WTC11 (cell line): ENCODE results near the gene ZNF506. TPM values are rescaled to one million over a fixed set of nuclear protein-coding genes. Genes with fewer than 3 reads are reported as not detected.

Experiments used
- ATAC-seq: fragments of 200-7000 bp; cut with Tn5 transposase; 2 replicates; pipeline ENCODE4 v1.10.0; 2021; ENCODE audit warnings: mild to moderate bottlenecking, moderate library complexity
- CTCF ChIA-PET: fragments of 300-600 bp; sonication (Branson Sonifier 250); formaldehyde crosslinking; loops from one replicate; lab custom pipeline; 2021; ENCODE audit warnings: antibody characterized with exemption; lab: Charles Lee
- POLR2A ChIA-PET: fragments of 350-600 bp; sonication (Branson Sonifier 250); formaldehyde crosslinking; loops from one replicate; lab custom pipeline; 2021; ENCODE audit warnings: antibody characterized with exemption; lab: Charles Lee
- DNase-seq: peaks from one replicate; pipeline ENCODE4 v3.0.0; 2021; ENCODE audit warnings: low spot score
- H3K27ac Mint-ChIP-seq: 2 replicates; pipeline ENCODE4 v1.8.0; 2021; ENCODE audit warnings: mixed read lengths
- H3K27me3 Mint-ChIP-seq: 2 replicates; pipeline ENCODE4 v1.8.0; 2021; ENCODE audit warnings: low read depth, mild to moderate bottlenecking, moderate library complexity, mixed read lengths
- H3K36me3 Mint-ChIP-seq: 2 replicates; pipeline ENCODE4 v1.8.0; 2021; ENCODE audit warnings: mixed read lengths
- H3K4me1 Mint-ChIP-seq: 2 replicates; pipeline ENCODE4 v1.8.0; 2022; ENCODE audit warnings: mixed read lengths
- H3K4me3 Mint-ChIP-seq: 2 replicates; pipeline ENCODE4 v1.8.0; 2021; ENCODE audit warnings: mild to moderate bottlenecking, moderate library complexity, mixed read lengths
- H3K9me3 Mint-ChIP-seq: 2 replicates; pipeline ENCODE4 v1.8.0; 2021; ENCODE audit warnings: mixed read lengths
- CTCF ChIP-seq: fragments of 200-600 bp; IDR thresholded peaks from 2 replicates; pipeline ENCODE4 v1.8.0; 2022; ENCODE audit warnings: antibody characterized with exemption
- ELF4 ChIP-seq: sonication (generic); formaldehyde crosslinking; IDR thresholded peaks from 2 replicates; pipeline ENCODE4 v1.8.1; 2022; ENCODE audit warnings: low read depth, mild to moderate bottlenecking, moderate library complexity, missing genetic modification reagents
- FOXJ3 ChIP-seq: sonication (generic); formaldehyde crosslinking; IDR thresholded peaks from 2 replicates; pipeline ENCODE4 v1.9.0; 2021; ENCODE audit warnings: missing genetic modification reagents, mild to moderate bottlenecking, borderline replicate concordance
- FOXK1 ChIP-seq: sonication (generic); formaldehyde crosslinking; IDR thresholded peaks from 2 replicates; pipeline ENCODE4 v1.8.0; 2022; ENCODE audit warnings: mild to moderate bottlenecking, moderate library complexity, missing genetic modification reagents
- GRHL2 ChIP-seq: fragments of 250-450 bp; sonication (Bioruptor Pico); IDR thresholded peaks from 2 replicates; pipeline ENCODE4 v1.8.0; 2022; ENCODE audit warnings: mild to moderate bottlenecking, moderate library complexity; ENCODE audit not compliant: insufficient replicate concordance, severe bottlenecking
- GTF2I ChIP-seq: fragments of 250-450 bp; sonication (Bioruptor Pico); conservative IDR thresholded peaks from 2 replicates; pipeline ENCODE4 v1.4.0; 2021; ENCODE audit warnings: mild to moderate bottlenecking
- HMGA2 ChIP-seq: fragments of 250-450 bp; sonication (Bioruptor Pico); IDR thresholded peaks from 2 replicates; pipeline ENCODE4 v1.4.0; 2021; ENCODE audit warnings: mild to moderate bottlenecking, moderate library complexity
- MXD4 ChIP-seq: fragments of 250-450 bp; sonication (Bioruptor Pico); IDR thresholded peaks from 2 replicates; pipeline ENCODE4 v1.8.0; 2021; ENCODE audit warnings: mild to moderate bottlenecking, moderate library complexity, borderline replicate concordance
- RELA ChIP-seq: sonication (generic); formaldehyde crosslinking; IDR thresholded peaks from 2 replicates; pipeline ENCODE4 v1.8.1; 2022; ENCODE audit warnings: missing genetic modification reagents, mild to moderate bottlenecking, borderline replicate concordance
- SMAD3 ChIP-seq: sonication (generic); formaldehyde crosslinking; IDR thresholded peaks from 2 replicates; pipeline ENCODE4 v1.8.0; 2022; ENCODE audit warnings: missing genetic modification reagents, mild to moderate bottlenecking, borderline replicate concordance
- TCF7 ChIP-seq: sonication (generic); formaldehyde crosslinking; IDR thresholded peaks from 2 replicates; pipeline ENCODE4 v1.8.0; 2022; ENCODE audit warnings: mild to moderate bottlenecking, low read depth, missing genetic modification reagents, moderate library complexity
- ZNF532 ChIP-seq: fragments of 250-450 bp; sonication (Bioruptor Pico); IDR thresholded peaks from 2 replicates; pipeline ENCODE4 v1.9.0; 2021; ENCODE audit warnings: mild to moderate bottlenecking, borderline replicate concordance
- total RNA-seq: library from RNA; stranded (reverse); gene quantifications from 3 replicates; pipeline ENCODE4 v1.2.3, GENCODE V29; 2021
- TF ChIP-seq, protein P1 (sequence below): sonication (generic); formaldehyde crosslinking; IDR thresholded peaks from 2 replicates; pipeline ENCODE4 v1.8.1; 2023; ENCODE audit warnings: mild to moderate bottlenecking, moderate library complexity, missing genetic modification reagents

The ZNF506 gene
- total RNA-seq, 1 experiment from 2014 or later = 20.8 TPM

DNA sequence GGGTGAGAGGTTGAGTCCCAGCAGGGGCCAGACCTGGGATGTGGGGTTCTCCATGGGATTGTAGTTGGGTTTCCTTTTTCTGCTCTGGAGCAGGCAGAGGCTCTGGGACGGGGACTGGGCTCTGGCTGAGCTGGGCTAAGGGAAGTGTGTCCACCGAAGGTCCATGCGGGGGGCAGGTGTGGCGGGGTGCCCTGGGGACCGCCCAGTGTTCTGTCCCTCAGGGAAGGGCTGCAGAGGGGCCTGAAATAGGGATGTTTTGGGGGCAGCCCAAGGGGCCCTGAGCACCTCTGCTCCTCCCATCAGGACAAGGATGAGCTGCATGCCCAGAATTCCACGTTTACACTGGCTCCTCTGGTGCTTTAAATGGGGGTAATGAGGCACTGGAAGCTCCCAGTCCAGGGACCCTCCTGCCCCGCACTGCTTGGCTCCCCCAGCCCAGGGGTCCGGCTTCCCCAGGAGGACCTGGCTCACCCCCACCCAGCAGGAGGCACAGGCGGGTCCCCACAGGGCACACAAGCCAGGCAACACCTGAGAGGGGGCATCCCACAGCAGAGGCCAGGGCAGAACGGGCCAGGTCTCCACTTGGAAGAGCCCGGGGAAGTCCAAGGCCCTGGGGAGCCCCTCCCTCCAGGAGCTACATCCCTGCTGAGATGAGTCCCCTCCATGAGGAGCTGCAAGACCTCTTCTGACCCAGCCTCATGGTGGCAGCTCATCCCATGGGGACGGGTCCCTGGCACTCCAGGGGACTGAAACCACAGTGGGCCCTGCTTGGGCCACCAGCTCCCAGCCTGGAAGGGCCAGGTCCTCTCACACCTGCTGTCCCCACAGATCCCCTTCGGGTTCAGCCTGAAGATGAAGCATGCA lies 74.0 kb downstream of the ZNF506 start:
- Mint-ChIP-seq H3K9me3 (0 out of 2 replicates have a peak, but pooled peaks cover 3% of the 10 kb centered on the region), H3K27ac (no peak overlapping the region), H3K27me3 (peaks cover 17% of the 10 kb centered on the region), H3K36me3 (no peaks in the 10 kb centered on the region), H3K4me1 (no peaks in the 10 kb centered on the region), H3K4me3 (no peak overlapping the region)
- DNase-seq = no peak
- ATAC-seq = no peak
- TF ChIP-seq, protein P1, sequence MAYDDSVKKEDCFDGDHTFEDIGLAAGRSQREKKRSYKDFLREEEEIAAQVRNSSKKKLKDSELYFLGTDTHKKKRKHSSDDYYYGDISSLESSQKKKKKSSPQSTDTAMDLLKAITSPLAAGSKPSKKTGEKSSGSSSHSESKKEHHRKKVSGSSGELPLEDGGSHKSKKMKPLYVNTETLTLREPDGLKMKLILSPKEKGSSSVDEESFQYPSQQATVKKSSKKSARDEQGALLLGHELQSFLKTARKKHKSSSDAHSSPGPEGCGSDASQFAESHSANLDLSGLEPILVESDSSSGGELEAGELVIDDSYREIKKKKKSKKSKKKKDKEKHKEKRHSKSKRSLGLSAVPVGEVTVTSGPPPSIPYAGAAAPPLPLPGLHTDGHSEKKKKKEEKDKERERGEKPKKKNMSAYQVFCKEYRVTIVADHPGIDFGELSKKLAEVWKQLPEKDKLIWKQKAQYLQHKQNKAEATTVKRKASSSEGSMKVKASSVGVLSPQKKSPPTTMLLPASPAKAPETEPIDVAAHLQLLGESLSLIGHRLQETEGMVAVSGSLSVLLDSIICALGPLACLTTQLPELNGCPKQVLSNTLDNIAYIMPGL = no peak
- TF ChIP-seq FOXJ3 (CRISPR knock-in tag) (no peak), FOXK1 (CRISPR knock-in tag) (no peak), MXD4 (CRISPR knock-in tag) (no peak)
- ChIA-PET POLR2A (interaction anchor here (0.8 kb wide), 1 partner anchor 14 kb away, joined by 6 read pairs; the partner anchor contains the start of gene ZNF14), CTCF (interaction anchor here (1.7 kb wide), 1 partner anchor 15 kb away, joined by 11 read pairs; the partner anchor contains the start of gene ZNF14)

- ChIA-PET CTCF (interaction anchor here (0.8 to 1.7 kb wide), 6 partner anchors 11 to 214 kb away, joined by 3 to 11 read pairs (median 4); partner anchors contain the start of gene ZNF14), POLR2A (no interaction called here)
- DNase-seq (peak; percentile 43), ATAC-seq (peak; percentile 77)
- H3K4me1 Mint-ChIP-seq = no peaks in the 10 kb centered on the region
- no peak overlapping the region for H3K27ac Mint-ChIP-seq
- no peak for TF ChIP-seq HMGA2 (CRISPR knock-in tag)
- TF ChIP-seq CTCF = 0 out of 2 replicates have a peak, but pooled peaks have one; percentile 24
- no peaks in the 10 kb centered on the region for H3K36me3 Mint-ChIP-seq
- no peak overlapping the region for H3K4me3 Mint-ChIP-seq
- 0 out of 2 replicates have a peak, but pooled peaks cover 3% of the 10 kb centered on the region for H3K9me3 Mint-ChIP-seq
- peaks cover 17% of the 10 kb centered on the region for H3K27me3 Mint-ChIP-seq
These were observed 75.0 kb downstream of the ZNF506 start for GRCh38 chr19:19746286-19747213.

DNA sequence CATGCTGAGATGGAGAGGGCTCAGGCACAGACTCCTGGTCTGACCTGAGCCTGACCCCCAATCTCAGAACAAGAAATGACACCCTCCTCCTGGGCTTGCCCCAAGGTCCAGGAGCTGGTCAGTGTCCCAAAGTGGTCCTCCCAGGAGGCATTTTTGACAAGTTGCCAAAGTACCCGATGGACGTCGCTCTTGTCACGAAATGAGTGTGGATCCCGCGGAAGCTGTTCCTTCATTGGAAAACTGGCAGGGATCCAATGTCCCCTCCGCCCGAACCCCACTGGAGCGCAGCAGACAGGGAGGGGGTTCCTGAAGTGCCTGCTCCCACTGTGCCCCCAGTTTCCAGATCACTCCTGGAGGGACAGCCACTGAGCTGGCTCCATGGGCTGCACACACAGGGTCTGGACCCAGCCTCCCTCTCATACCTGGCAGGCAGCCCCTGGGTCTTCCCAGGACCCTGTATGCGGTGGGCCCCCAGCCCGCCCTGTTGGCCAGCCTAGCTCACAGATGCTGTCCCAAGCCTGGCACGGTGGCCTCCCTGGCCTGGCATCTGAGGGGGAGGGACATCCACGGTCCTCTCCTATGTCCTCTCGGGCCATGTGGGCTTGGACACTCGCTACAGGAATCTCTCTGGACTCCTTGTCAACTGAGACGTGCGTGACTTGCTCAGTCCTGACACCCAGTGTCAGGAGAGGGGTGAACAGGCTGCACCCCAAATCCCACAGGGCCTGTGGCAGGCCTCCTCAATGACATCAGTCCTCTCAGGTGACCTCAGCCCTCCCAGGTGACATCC lies 75.9 kb downstream of the ZNF506 start:
- ATAC-seq = no peak
- Mint-ChIP-seq H3K4me1 (no peaks in the 10 kb centered on the region), H3K27ac (no peak overlapping the region), H3K9me3 (no peaks in the 10 kb centered on the region), H3K27me3 (peaks cover 17% of the 10 kb centered on the region), H3K36me3 (no peaks in the 10 kb centered on the region), H3K4me3 (no peak overlapping the region)
- ChIA-PET POLR2A (no interaction called here), CTCF (interaction anchor here (0.8 to 1.7 kb wide), 6 partner anchors 12 to 213 kb away, joined by 3 to 11 read pairs (median 4); partner anchors contain the start of gene ZNF14)
- DNase-seq = no peak
- TF ChIP-seq SMAD3 (CRISPR knock-in tag) (no peak), ELF4 (CRISPR knock-in tag) (no peak), RELA (CRISPR knock-in tag) (no peak), TCF7 (no peak), ZNF532 (no peak), GRHL2 (CRISPR knock-in tag) (no peak), GTF2I (CRISPR knock-in tag) (no peak)
